GM19438 (cell line): ENCODE measurements around the gene RERE.
A peak's percentile ranks its signal among the peaks of the same experiment; 100 is the strongest.
"Not testable (repeated sequence)": the region's sequence is repeated elsewhere in the genome, so short reads cannot be mapped to it uniquely, and the experiment has no call there.

Experiments
- ATAC-seq: cut with Tn5 transposase; IDR thresholded peaks from one replicate; pipeline ENCODE4 v1.9.1; 2021; ENCODE audit warnings: low read depth; ENCODE audit not compliant: unreplicated experiment

RERE gene

DNA sequence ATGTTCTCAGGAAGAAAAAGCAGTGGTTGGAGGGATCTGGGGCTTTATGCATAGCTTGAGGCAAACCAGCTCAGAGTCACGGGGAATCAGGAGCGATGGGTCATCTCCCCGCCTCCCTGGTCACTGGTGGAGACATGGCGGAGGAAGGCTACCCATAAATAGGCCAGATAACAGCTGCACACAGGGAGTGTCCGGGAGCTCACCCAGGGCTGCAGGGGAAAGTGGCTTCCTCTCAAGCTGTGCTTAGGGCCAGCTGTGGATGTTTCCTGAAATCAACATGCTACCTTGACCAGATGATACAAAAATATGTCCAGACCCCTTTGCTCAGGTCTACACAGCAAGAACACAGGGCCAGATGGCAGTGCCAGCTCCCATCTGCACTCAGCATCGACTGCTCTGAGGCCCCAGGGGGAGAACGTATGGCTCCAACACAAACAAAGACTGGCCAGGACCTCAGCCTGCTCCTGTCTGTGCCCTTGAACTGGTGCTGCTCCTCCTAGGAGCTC, 27.1 kb upstream of the RERE start:
- no peak for ATAC-seq

DNA sequence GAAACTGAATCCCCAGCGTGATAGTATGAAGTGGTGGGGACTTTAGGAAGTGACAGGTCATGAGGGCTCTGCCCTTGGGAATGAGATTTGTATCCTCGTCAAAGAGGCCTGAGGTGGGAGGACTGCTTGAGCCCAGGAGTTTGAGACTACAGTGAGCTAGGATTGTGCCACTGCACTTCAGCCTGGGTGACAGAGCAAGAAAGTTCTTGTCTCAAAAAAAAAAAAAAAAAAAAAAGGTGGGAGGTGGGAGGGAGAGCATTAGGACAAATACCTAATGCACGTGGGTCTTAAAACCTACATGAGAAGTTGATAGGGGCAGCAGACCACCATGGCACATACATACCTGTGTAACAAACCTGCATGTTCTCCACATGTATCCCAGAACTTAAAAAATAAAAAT, 24.0 kb upstream of the RERE start:
- ATAC-seq: no peak

DNA sequence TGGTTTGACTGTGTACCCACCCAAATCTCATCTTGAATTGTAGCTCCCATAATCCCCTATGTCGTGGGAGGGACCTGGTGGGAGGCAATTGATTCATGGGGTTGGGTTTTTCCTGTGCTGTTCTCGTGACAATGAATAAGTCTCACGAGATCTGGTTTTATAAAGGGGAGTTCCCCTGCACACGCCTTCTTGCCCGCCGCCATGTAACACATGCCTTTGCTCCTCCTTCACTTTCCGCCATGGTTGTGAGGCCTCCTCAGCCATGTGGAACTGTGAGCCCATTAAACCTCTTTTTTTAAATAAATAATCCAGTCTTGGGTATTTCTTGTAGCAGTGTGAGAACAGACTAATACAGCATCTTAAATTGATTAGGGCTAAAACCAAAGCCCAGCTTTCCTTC, 22.6 kb upstream of the RERE start:
- no peak for ATAC-seq

DNA sequence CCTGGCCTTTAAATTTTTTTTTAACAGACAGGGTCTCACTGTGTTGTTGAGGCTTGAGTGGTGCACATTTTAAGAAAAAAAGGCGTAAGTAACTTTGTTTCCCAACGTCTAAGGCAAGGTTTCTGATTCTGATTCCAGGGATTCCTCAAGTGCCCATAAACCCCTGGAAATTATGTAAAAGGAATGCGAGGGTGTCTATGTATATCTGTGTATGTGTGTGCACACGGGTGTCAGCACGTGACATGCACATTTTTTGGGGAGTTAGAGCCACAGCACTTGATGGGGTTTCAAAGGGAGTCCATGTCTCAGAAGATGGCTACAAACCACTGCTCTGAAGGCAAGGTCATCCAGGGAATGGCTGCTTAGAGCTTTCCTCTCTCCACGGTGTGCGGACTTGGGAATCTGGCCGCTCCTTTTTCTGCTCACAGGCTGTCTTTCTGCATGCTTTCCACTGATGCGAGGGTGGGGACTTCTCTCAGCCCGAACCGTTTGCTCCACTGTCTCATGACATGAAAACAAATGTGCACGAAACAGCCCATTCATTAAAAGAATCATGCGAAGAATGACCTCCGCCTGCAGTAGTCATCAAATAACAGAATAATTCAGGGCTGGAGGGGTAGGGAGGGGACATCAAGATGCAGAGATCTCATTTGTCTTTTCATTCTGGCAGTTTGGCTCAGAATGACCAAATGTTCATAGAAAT, 18.7 kb upstream of the RERE start:
- ATAC-seq: no peak

DNA sequence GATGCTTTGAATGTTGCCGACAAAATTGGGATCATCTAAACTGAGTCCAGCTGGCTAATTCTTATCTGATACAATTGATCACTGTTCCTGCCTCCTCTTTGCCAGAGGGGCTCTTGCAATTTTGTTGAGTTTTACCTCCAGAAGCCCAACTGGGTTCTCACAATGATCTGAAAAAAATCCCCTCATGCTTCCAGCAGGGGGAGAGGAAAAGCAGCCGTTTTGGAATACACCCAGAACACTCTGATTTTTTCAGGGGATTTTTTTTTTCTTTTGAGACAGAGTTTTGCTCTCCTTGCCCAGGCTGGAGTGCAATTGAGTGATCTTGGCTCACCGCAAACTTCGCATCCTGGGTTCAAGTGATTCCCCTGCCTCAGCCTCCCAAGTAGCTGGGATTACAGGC, 13.9 kb upstream of the RERE start:
- no peak for ATAC-seq

DNA sequence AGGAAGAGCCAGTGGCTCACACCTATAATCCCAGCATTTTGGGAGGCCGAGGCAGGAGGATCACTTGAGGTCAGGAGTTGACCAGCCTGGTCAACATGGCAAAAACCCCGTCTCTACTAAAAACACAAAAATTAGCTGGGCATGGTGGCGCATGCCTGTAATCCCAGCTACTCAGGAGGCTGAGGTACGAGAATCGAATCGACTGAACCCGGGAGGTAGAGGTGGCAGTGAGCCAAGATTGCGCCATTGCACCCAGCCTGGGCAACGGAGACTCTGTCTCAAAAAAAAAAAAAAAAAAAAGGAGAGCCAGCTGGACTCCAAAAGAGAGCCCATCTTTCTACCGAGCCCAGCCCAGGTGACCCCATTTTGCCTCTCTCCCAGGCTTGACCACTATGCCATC, 13.3 kb upstream of the RERE start:
- not testable (repeated sequence) for ATAC-seq

DNA sequence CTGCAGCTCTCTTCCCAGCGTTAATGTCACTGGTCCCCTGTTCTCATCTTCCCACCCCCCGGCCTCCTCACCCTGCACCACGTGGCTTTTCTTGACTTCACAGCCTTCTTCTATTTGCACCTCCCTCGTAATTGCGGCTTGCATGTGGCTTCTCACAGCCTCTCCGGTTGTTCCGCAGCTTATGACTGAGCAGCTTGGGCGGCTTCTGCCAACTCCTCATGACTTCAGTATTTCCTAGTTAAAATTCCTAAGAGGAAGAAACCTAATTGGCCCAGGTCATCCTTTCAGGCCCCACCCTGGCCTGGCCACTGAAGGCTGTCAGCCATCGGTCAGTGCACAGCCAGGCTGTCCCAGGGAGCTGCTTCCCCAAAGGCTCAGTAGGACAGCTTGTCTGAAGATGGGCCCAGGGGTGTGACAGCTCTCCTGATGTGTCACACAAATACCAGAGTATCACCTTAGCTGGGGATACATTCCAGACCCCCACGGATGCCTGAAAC, 8.6 kb upstream of the RERE start:
- ATAC-seq: no peak

DNA sequence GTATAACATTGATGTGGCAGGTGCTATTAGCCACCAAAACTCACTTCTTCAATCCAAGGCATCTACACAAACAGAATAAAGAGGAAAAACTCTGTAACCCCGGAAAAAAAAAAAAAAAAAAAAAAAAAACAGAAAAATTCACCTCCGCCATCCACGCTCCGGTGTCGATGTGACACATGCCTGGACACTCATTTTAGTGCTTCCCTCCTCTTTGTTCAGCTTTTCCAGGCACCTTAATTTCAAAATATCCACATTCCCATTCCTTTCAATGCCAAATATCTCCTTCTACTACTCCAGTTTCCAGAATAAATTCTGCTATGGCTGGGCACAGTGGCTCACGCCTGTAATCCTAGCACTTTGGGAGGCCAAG, 5.8 kb upstream of the RERE start:
- no peak for ATAC-seq

DNA sequence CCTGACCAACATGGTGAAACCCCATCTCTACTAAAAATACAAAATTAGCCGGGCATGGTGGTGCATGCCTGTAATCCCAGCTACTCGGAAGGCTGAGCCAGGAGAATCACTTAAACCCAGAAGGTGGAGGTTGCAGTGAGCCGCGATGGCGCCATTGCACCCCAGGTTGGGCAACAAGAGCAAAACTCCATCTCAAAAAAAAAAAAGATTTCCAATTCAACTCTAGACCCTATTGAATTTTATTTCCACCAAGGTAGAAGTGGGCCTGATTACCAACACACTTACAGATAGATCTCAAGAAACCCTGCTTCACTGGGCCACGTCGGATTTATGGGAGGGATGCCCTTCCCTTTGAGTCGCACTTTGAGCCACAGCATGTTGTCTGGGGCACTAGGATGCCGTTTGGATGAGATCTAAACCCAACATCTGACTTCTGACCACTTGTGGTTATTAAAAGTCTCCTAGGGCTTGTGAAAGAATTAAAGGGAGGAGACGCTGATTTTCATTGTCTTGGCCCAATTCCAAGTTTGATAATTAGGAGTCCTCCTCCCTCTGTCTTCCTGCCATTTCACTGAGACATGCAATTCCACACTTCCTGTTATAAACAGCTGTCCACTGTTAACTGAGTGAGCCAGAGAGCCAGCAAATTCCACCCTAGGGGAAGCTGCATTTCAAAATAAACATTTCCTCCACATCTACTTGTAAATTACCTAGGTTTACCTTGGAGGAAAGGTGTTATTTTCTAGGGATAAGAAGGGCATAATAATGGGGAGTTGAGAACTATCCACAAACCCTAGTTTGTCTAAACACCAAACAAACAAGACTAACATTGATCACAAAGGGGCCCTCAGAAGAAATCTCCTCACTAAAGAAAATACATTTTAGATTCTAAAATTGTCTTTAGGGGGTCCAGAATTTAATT, 5.2 kb upstream of the RERE start:
- ATAC-seq: no peak

DNA sequence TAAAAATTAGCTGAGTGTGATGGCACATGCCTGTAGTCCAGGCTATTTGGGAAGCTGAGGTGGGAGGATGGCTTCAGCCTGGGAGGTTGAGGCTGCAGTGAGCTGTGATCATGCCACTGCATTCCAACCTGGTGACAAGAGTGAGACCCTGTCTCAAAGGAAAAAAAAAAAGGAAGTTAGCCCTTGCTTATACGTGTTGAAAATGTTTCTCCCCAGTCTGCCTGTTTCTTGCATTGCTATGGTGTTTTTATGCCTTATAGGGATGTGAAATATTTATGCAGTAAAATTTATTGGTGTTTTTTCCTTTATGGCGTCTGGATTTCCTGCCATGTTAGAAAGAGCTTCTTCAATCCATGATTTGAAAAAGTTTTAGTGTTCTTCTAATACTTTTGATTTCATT, 3.6 kb upstream of the RERE start:
- ATAC-seq: no peak

DNA sequence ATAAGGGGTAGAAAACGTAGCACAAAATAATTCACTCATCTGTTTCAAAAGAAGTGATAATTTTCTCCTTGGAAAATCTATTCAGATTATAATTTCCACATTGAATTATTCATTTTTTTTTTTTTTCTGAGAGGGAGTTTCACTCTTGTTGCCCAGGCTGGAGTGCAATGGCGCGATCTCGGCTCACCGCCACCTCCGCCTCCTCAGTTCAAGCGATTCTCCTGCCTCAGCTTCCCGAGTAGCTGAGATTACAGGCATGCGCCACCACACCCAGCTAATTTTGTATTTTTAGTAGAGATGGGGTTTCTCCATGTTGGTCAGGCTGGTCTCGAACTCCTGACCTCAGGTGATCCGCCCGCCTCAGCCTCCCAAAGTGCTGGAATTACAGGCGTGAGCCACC, 1.3 kb upstream of the RERE start:
- ATAC-seq: not testable (repeated sequence)

DNA sequence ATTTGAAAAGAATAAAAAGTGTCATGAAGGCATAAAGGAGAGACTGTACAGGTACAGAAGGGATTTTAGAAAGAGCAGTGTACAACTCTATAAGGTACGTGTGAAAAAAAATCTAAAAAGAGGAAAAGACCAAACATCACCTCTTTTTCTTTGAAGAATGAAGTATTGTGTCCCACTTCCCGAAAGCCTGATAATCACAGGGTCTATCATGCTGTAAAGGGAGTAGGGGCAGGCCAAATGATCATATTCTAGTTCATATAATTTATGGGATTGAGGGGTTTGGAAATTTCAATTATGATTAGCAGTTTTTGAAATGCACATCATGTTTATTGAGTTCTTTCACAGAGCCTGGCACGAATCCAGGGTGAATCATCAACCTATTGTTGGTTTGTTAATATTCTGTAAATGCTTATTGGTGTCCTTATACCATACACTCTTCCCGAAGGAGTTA, 910 bp upstream of the RERE start:
- no peak for ATAC-seq

DNA sequence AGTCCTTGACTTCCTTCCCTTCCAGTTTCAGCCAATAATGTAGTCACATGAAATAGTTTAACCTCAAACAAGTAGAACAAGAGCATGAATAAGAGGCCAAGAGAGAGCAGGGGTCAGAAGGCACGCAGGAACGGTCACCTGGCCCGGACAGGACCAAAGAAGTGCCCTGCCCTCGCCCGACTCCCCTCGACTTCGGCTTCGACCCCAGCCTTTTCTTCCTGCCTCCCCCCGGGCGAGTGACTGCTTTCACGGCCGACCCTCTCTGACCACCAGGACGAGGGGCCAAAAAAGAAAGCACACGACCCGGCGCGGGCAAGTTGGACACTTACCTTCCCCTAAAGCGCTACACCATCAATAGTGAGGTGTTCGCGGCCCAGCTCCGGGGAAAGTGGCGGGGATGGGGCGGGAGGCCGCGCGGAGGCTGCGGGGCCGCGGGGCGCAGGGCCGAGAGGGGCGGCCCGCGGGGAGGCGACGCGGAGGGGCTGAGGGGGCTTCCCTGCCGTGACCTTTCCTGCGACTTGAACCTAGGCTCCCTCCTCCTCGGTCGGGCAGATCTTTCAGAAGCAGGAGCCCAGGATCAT, 519 bp downstream of the RERE start:
- peak; percentile 39 for ATAC-seq

DNA sequence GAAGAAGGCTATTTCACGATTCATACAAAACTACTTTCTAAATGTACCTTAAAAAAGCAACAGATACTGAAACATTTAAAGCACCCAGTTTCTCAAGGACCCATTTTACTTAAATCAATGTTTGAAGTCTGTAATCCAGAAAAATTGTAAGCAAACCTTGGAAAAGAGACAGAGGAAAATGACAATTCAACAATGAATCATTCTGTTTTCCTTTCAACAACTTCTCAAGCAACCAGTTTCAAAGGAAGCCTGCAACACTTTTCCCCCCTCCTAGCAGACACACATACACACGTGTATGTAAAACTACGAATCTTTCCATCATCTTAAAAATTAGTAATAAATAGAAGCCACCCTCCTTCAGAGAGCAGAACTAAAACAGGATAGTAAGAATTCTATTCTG, 1.2 kb downstream of the RERE start:
- no peak for ATAC-seq

DNA sequence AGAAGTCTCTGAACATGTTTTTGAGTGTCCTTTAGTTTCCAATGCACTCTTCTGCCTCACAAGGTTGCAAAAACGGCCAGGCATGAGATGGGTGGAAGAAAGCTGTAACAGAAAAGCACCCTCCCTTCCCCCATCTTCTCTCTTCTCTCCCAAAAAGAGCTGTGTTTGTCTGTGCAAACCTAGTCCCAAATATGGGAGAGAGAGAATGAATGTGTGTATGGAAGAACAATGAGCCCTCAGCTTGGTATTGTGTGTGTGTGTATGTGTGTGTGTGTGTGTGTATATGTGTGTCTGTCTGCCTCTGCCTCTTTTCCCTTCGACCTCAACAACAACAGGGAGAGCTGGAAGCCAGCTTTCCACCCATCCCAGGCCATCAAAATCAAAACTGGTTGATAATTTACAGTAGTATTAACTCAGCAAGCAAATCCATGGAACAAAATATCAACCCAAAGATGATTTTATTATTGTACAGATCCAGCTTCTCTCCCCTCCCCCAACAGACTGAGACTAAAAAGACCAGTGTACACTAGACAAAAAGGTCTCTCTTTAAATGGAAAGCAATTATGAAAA, 1.8 kb downstream of the RERE start:
- no peak for ATAC-seq

DNA sequence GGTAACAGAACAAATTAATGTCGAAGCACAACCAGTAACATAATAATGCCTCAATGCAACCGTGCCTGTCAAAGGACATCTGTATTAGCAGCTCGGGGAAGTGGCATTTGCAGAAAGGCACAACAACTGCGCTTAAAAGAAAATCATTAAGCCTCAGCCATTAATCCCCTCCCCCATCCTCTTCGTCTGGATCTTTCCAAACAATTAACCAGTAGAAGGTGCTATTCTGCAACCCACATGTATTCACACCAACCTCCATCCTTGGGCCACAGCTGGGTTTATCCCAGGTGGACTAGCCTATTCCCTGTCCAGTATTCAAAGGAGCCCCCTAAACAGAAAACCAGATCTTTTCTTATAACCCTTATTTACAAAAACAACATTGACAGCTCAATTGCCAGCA, 2.6 kb downstream of the RERE start:
- no peak for ATAC-seq

DNA sequence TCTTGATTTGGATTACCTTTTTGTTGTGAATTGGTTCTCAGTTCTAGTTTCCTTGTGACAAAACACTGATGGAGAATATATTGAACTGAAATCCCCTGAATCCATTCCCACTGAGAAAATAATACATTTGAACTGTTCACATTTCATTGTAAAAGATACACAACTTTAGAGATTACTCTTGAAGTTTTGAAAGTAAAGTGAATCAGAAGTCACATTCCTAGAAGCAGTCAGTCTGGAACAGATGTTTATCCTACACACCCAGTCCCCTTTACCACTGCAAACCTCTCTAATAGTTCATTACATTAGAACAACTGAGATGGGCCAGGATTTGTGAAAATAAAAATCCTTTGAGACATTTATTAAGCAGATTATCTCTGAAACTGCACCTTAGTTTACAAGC, 3.4 kb downstream of the RERE start:
- ATAC-seq: no peak

DNA sequence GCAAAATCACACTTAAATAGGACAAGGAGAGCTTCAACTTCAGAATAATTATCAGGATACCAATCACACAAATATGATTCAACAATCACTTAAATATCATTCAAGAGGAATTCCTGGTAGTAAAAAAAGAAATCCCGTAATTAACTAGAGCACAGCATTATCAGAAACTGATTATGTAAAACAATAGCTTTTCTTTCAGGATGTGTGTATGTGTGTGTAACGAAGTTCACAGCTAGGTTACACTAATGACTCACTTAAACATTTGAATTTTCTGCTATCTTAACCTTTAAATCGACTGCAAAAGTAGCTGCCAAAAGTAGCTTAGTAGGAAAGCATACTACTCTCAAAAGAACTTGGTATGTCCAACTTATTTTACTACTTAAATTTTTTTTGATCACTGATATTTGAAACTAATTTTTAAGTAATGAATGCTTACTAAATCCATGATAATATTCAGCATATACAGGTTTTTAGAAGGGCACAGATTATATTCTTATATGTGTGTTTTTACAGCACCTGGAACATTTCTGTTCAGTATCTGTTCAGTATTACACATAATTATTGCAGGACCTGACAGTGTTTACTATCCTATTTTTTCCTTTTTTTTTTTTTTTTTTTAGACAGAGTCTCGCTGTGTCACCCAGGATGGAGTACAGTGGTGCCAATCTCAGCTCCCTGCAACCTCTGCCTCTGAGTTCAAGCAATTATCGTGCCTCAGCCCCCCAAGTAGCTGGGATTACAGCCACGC, 4.2 kb downstream of the RERE start:
- no peak for ATAC-seq

DNA sequence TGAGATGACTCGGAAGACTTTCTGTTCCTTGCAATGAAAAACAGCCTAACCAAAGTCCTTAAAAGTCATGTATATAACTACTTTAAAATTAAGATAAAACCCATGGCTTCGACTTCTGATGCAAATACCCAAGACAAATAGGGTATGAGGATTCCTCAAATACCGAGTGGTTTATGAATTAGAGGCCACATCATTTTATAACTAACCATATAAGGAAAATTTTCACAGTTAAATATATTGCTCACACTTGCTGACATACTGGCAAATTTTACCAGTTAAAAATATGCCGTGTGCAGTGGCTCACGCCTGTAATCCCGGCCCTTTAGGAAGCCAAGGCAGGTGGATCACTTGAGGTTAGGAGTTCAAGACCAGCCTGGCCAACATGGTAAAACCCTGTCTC, 5.4 kb downstream of the RERE start:
- ATAC-seq: no peak

DNA sequence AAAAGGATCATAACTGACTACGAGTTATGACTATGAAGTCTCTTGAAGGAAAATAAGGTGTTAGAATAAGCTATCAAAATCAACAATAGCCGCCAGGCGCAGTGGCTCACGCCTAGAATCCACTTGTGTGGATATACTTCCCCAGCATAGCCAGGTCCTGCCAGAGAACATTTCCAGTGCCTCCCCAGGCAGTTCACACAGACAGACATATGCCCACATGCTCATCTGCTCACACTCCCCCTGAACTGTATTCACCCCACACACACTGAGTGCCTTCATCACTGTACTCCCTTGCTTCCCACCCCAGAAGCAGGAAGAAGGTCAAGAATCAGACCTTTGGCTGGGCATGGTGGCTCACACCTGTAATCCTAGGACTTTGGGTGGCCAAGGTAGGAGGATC, 6.5 kb downstream of the RERE start:
- no peak for ATAC-seq
